GM12892 (cell line): Measurements from ENCODE around the gene TMEM87B.

Experiments
- DNase-seq: peaks from one replicate; pipeline ENCODE4 v3.0.0; 2011; ENCODE audit not compliant: insufficient read length
- FAIRE-seq: peaks from 2 replicates; lab custom pipeline; 2011; peaks lifted over from hg19 to GRCh38; lab: Jason Lieb, UNC
- POLR2A ChIP-seq: IDR thresholded peaks from 2 replicates; pipeline ENCODE4 v1.6.1; 2011; ENCODE audit warnings: low read depth, low read length, control low read depth
- POLR2AphosphoS5 ChIP-seq: IDR thresholded peaks from 2 replicates; pipeline ENCODE4 v1.6.1; 2011; ENCODE audit warnings: low read depth, low read length, control low read depth
- TAF1 ChIP-seq: IDR thresholded peaks from 2 replicates; pipeline ENCODE4 v1.6.1; 2011; ENCODE audit warnings: low read depth, mild to moderate bottlenecking, control low read depth, low read length, borderline replicate concordance

Gene TMEM87B

DNA sequence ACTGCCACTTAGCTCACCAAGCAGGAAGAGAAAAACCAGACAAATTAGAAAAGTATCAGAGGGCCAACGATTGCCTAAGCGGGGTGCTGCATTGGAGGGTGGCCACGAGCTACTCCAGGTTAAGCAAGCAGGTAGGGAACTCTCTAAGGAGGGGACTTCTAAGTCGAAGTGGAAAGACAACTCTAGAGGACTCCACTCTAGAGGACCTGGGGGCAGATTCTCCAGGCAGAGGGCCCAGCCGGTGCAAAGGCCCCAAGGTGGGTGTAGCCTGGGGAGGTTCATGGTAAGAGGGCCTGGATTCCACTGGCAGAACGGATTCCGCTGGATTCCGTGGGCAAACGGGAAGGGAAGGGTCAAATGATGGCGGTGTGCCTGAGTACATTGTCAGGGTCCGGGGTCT lies 95.8 kb downstream of the TMEM87B start:
- FAIRE-seq (no peak), DNase-seq (no peak)
- no peak for TF ChIP-seq POLR2A
- TF ChIP-seq TAF1, result no peak
- TF ChIP-seq POLR2AphosphoS5, result no peak

GRCh38 chr2:112151271-112151670 lies 96.2 kb downstream of the TMEM87B start:
- no peak for TF ChIP-seq POLR2A
- TF ChIP-seq POLR2AphosphoS5, result no peak
- no peak for TF ChIP-seq TAF1
- FAIRE-seq (no peak), DNase-seq (no peak)

GRCh38 chr2:112151701-112152440 lies 96.8 kb downstream of the TMEM87B start:
- FAIRE-seq (no peak), DNase-seq (no peak)
- no peak for TF ChIP-seq POLR2A
- no peak for TF ChIP-seq POLR2AphosphoS5
- no peak for TF ChIP-seq TAF1

DNA sequence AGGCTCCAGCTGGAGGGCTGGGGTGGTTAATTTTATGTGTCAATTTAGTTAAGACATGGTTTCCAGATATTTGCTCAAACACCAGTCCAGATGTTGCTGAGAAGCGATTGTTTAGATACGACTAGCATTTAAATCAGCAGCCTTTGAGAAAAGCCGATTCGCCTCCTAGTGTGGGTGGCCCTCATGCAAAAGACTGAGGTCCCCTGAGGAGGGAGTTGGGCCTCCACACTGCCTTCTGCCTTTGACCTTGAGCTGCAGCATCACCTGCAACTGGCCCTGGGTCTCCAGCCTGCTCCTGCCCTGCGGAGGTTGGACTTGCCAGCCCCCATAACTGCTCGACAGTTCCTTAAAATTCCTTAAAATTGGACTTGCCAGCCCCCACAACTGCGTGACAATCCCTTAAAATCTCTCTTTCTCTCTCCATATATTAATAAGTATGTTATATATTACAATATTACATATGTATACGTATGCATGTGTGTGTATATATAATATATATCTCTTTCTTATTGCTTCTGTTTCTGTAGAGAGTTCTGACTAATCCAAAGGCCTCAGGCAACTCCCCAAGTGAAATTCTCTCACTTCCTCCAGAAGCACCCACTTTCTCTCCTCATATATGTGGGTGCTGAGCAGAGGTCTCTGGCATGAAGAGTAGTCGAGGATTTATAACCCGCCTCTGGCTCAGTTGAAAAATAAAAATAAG lies 97.6 kb downstream of the TMEM87B start:
- FAIRE-seq (no peak), DNase-seq (no peak)
- TF ChIP-seq TAF1 (no peak), POLR2AphosphoS5 (no peak), POLR2A (no peak)

DNA sequence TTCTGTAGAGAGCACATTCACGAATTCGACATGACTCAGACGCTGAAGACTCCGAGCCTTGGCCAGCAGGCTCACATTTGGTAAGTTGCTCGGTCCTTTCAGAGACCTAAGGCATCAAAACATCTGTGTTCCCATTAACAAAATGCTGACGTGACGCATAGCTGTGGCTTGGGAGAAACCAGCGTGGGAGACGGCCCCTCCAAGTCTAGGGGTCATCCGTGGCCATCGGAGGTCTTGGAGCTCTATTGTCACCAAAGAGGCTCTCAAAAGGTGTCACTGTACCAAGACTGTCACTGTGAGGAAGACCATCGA lies 98.1 kb downstream of the TMEM87B start:
- DNase-seq (no peak), FAIRE-seq (no peak)
- TF ChIP-seq TAF1 (no peak), POLR2AphosphoS5 (no peak), POLR2A (no peak)

DNA sequence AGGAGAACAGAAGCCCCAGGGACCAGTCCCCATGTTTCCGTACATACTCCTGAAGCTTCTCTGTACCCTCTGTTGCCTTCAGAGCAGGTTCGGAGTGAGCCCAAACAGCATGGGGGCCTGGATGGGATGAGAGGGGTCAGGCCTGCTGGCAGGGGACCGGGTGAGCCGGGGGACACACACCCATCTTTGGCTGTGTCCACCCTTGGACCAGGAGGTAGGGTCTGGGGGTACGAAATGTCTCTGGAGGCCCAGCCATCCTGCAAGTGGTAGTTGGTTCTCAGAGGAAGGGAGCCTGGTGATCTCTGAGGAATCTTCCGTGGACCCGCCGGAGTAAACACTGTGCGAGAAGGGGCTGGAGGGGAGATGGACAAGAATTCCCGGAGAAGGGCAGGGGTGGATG lies 98.4 kb downstream of the TMEM87B start:
- TF ChIP-seq POLR2A, result no peak
- no peak for TF ChIP-seq POLR2AphosphoS5
- no peak for TF ChIP-seq TAF1
- DNase-seq, result no peak
- FAIRE-seq, result no peak

GRCh38 chr2:112154246-112155117 lies 99.4 kb downstream of the TMEM87B start:
- DNase-seq, result no peak
- TF ChIP-seq TAF1, result no peak
- TF ChIP-seq POLR2A, result no peak
- no peak for TF ChIP-seq POLR2AphosphoS5
- no peak for FAIRE-seq

DNA sequence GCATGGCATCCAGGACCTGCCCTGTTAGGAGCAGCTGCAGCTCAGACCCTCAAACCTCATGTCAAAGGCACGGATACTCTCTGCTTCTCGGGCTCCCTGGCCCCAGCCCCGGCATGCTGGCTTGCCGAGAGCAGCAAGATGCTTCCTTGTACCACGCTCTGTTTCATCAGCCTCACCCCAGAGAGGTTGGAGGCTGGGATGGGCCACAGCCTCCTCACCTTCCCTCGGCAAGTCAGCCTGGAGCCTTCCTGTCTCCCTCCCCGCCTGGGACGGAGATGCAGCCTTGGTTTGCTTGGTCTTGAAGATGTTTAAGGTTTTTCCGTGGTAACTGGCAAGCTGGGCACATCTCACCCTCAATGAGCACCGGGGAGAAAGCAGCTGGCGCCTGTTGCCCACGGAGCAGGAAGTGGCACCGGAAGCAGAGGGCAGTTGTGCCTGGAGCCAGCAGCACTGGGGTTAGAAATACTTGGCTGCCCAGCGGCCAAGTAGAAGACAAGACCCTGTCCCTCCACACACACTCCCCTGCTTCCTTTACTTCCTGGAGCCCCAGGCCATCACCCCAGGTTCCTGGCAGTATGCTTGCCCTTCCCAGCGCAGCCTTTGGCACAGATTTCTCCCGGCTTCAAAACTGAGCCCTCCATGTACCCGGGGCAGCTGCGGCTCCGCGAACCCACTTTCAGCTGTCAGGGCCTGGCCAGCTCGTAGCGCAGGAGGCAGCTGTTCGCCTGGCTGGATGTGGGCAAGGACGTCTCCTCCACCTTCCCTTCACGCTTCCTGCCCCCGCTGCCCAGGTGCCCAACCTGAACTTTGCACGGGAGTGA lies 100.5 kb downstream of the TMEM87B start:
- FAIRE-seq (no peak), DNase-seq (no peak)
- TF ChIP-seq POLR2AphosphoS5 (no peak), POLR2A (no peak), TAF1 (no peak)

DNA sequence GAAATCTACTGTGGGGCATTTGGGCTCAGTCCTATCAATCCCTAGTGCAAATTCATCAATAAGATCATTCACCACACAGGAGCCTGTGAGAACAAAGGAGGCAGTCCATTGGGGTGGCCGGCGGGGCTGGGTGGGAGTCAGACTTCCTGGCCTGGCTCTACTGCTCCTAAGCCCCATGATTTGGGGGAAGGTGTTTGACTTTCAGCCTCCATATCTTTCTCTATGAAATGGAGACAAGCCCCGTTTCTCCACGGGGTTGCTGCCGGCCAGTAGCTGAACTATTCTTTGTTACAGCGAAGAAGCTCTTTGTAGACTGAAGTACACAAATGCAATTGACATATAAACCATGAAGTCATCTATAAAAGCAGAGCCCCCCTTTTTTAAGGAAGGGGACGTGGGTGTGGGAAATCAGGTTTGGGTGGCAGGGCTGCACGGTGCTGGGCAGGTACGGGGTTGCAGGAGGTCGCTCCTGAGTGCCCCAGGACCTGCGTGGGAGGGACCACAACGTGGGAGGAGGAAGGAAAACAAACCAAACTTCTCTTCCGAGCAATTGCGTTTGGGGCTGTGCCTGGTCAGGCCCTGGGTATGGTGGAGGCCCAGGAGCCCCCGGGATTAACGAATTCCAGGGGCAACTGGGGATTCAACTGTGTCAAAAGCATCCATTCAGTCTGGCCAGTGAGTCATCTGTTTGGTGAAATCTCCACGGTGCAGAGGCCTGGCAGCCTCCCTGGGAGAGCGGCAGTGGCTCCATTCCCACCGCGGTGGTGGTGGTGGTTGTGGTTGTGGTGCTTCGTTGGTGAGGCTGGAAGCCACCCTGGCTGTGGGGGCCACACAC lies 101.3 kb downstream of the TMEM87B start:
- no peak for TF ChIP-seq TAF1
- no peak for TF ChIP-seq POLR2A
- TF ChIP-seq POLR2AphosphoS5, result no peak
- no peak for FAIRE-seq
- DNase-seq, result no peak

DNA sequence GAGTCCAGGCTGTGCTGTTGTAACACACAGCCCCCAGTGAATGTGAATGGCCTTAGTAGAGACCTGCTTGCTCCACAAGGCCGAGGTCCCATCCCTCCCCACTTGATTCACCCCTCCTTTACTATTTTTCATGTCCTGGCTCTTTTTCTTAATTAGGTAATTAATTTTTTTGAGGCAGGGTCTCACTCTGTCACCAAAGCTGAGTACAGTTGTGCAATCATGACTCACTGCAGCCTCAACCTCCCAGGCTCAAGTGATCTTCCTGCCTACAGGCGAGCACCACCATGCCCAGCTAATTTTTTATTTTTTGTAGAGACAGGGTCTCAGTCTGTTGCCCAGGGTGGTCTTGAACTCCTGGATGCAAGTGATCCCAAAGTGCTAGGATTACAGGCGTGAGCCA lies 102.4 kb downstream of the TMEM87B start:
- FAIRE-seq (no peak), DNase-seq (no peak)
- TF ChIP-seq POLR2AphosphoS5 (no peak), TAF1 (no peak)
